Measurements from ENCODE around the gene UBXN1. TPM values are rescaled to one million over a fixed set of nuclear protein-coding genes. Genes with fewer than 3 reads are reported as not detected.

UBXN1 gene, protein sequence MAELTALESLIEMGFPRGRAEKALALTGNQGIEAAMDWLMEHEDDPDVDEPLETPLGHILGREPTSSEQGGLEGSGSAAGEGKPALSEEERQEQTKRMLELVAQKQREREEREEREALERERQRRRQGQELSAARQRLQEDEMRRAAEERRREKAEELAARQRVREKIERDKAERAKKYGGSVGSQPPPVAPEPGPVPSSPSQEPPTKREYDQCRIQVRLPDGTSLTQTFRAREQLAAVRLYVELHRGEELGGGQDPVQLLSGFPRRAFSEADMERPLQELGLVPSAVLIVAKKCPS
- total RNA-seq (100 to 1,000 TPM; 196 to 222 TPM), total RNA-seq (56.3 to 172 (median 118) reads per million in 172 experiments)
- 237 TPM for polyA plus RNA-seq (2013, experiment 1 of 2)
- polyA plus RNA-seq (2013, experiment 2 of 2): 214 TPM

DNA sequence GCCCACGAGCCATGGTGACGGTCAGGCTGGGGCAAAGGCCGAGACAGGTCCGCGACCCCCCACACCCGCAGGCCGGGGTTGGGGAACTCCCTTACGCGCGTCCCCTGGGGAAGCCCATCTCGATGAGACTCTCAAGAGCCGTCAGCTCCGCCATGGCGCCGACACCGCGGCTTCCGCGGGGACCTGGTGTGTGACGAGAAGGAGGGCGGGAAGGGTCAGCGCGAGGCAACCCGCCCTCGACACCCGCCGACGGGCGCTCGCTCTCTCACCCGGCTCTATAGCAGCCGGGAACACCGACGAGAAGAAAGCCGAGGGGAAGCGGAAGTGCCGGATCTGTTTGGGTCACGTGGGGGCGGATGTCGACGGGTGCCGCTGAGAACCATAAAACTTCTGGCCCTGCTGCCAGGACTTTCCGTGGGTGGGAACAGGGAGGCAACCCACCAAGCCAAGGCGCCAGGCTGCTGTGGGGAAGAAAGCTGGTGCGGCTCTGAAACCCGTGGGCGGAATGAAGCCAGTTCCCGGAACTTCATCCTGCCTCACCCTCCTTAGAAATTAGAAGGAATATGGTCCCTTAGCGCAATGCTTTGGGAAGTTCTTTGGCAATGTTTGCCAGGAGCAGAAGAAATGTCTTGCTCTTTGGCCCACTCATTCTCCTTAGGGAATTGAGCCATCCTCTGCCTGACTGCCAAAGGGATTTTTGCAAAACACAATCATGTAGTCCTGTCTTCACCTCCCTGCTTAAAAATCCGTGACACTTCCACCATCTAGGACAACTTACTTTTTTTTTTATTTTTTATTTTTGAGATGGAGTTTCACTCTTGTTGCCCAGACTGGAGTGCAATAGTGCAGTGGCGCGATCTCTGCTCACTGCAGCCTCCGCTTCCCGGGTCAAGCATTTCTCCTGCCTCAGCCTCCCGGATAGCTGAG lies at the start of gene UBXN1:
Gene UBXN1 (minus strand): TSS at position 304 of the 927 bp plus-strand sequence. CDS start 150 bp downstream, at position 154.
- no peaks in the 10 kb centered on the region for H3K27me3 Mint-ChIP-seq
- ATAC-seq (ENCODE audit: poor library complexity) (peak; percentile 84), DNase-seq (peak; percentile 68 to 93 (median 76))
- TF ChIP-seq, protein P1, sequence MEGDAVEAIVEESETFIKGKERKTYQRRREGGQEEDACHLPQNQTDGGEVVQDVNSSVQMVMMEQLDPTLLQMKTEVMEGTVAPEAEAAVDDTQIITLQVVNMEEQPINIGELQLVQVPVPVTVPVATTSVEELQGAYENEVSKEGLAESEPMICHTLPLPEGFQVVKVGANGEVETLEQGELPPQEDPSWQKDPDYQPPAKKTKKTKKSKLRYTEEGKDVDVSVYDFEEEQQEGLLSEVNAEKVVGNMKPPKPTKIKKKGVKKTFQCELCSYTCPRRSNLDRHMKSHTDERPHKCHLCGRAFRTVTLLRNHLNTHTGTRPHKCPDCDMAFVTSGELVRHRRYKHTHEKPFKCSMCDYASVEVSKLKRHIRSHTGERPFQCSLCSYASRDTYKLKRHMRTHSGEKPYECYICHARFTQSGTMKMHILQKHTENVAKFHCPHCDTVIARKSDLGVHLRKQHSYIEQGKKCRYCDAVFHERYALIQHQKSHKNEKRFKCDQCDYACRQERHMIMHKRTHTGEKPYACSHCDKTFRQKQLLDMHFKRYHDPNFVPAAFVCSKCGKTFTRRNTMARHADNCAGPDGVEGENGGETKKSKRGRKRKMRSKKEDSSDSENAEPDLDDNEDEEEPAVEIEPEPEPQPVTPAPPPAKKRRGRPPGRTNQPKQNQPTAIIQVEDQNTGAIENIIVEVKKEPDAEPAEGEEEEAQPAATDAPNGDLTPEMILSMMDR (IDR thresholded peaks at IDR 0.05): no peak
- CTCF ChIA-PET: interaction anchor here (0.6 to 2.1 kb wide), 3 partner anchors 14 to 87 kb away, joined by 3 to 7 read pairs (median 4); partner anchors contain the start of genes C11orf98, CSKMT and TUT1
- Histone ChIP-seq H3K27ac (ENCODE audit: low read depth in 1 of 2, low read length in 2 of 2) (peak within 1 kb of the TSS; percentile 97), H3K27me3 (ENCODE audit: control insufficient read depth in 1 of 2, insufficient read depth in 2 of 2, low read length in 2 of 2) (no peaks in the 10 kb centered on the region), H3K36me3 (ENCODE audit: insufficient read depth, low read length) (peaks cover 33% of the 10 kb centered on the region), H3K9me3 (ENCODE audit: control insufficient read depth in 1 of 2, insufficient read depth in 1 of 2, low read length in 2 of 2) (no peaks in the 10 kb centered on the region), H3K4me3 (ENCODE audit: low read length) (peak within 1 kb of the TSS; percentile 100), H3K4me1 (ENCODE audit: insufficient read depth, low read length) (peaks cover 33% of the 10 kb centered on the region)
- intact Hi-C loops (cut with DNase I, micrococcal nuclease): loop anchor here in 1 of 2 experiments (1.0 kb wide), 1 partner anchor 27 kb away; no protein-coding TSS in a partner anchor
- POLR2A ChIA-PET: interaction anchor here (0.6 to 3.8 kb wide), 10 partner anchors 14 to 202 kb away, joined by 3 to 43 read pairs (median 4); partner anchors contain the start of genes BSCL2, C11orf98, CSKMT and EEF1G
- peaks cover 46% of the 10 kb centered on the region for H3K4me1 Mint-ChIP-seq (ENCODE audit: low read depth)
- H3K36me3 Mint-ChIP-seq (ENCODE audit: low read depth): peaks cover 38% of the 10 kb centered on the region
- H3K9me3 Mint-ChIP-seq: no peaks in the 10 kb centered on the region
- peak within 1 kb of the TSS; percentile 91 for H3K4me3 Mint-ChIP-seq
- peak within 1 kb of the TSS; percentile 87 for H3K27ac Mint-ChIP-seq

DNA sequence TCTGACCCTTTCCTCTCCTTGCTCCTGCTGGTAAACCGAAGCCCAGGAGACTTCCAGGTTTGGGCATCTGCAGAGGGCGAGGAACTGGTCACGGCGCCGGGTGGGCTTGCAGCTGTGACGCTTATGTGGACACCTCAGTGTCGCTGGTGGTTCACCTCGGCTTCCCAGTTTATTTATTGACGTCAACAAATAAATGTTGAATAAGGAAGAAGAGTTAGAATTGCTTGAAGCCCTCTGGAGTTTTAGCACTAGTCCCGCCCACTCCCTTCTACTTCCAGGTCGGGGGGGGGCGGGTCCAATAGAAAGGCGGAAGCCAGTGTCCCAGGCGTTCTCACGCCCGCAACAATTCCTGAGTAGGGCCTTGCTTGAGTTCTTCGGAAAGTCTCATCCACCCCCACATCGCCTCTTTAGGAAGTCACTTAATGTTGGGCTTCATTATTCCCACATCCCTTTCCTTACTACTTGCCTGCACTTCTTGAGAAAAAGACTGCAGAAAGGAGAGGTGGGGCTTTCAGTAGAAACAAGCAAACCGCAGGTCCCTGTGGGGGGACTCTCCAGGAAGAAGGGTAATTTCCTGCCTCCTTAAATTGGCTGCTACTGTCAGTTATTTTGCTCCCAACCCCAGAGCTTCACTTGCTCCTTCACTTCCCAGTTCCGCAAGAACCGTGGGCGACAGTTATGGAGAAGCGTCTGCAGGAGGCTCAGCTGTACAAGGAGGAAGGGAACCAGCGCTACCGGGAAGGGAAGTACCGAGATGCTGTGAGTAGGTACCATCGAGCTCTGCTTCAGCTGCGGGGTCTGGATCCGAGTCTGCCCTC lies 49.5 kb upstream of the UBXN1 start, which contains the start of gene TTC9C:
Gene TTC9C (plus strand): TSS at position 316 of the 818 bp plus-strand sequence. CDS start 363 bp downstream, at position 679.
- intact Hi-C loops (cut with DNase I, micrococcal nuclease): loop anchor here (1.0 to 5.0 kb wide), 9 partner anchors 25 to 134 kb away; partner anchors contain the start of genes TAF6L (in 2 of the 2), NXF1 (in 1 of the 2) and ZBTB3 (in 1 of the 2)
- Histone ChIP-seq H3K4me3 (ENCODE audit: low read length) (peak within 1 kb of the TSS; percentile 65), H3K27me3 (ENCODE audit: control insufficient read depth in 1 of 2, insufficient read depth in 2 of 2, low read length in 2 of 2) (no peaks in the 10 kb centered on the region), H3K36me3 (ENCODE audit: insufficient read depth, low read length) (peaks cover 25% of the 10 kb centered on the region), H3K4me1 (ENCODE audit: insufficient read depth, low read length) (peaks cover 55% of the 10 kb centered on the region), H3K27ac (ENCODE audit: low read depth in 1 of 2, low read length in 2 of 2) (peak within 1 kb of the TSS; percentile 93 to 97), H3K9me3 (ENCODE audit: control insufficient read depth in 1 of 2, insufficient read depth in 1 of 2, low read length in 2 of 2) (no peaks in the 10 kb centered on the region)
- H3K36me3 Mint-ChIP-seq (ENCODE audit: low read depth): peaks cover 73% of the 10 kb centered on the region
- peaks cover 69% of the 10 kb centered on the region for H3K4me1 Mint-ChIP-seq (ENCODE audit: low read depth)
- peak within 1 kb of the TSS; percentile 98 for H3K27ac Mint-ChIP-seq
- CTCF ChIA-PET: interaction anchor here (0.8 to 8.3 kb wide), 6 partner anchors 11 to 153 kb away, joined by 3 to 44 read pairs (median 8); partner anchors contain the start of genes POLR2G, SLC3A2, TMEM179B and ZBTB3
- TF ChIP-seq, protein P1 (IDR thresholded peaks at IDR 0.05): no peak
- peak within 1 kb of the TSS; percentile 93 for H3K4me3 Mint-ChIP-seq
- H3K9me3 Mint-ChIP-seq: no peaks in the 10 kb centered on the region
- POLR2A ChIA-PET: interaction anchor here (0.6 to 7.9 kb wide), 37 partner anchors 18 to 1589 kb away, joined by 3 to 228 read pairs (median 12); partner anchors contain the start of genes B3GAT3, BSCL2, C11orf98 and CSKMT
- DNase-seq (peak; percentile 70 to 92 (median 81)), ATAC-seq (ENCODE audit: poor library complexity) (peak; percentile 37)
- no peaks in the 10 kb centered on the region for H3K27me3 Mint-ChIP-seq
